Panc1 (cell line): ENCODE measurements around the gene U2SURP. TPM values are rescaled to one million over a fixed set of nuclear protein-coding genes. Genes with fewer than 3 reads are reported as not detected.

Experiments
- ATAC-seq: fragments of 200-7000 bp; cut with Tn5 transposase; 2 replicates; pipeline ENCODE4 v1.9.1; 2020; ENCODE audit warnings: mild to moderate bottlenecking, moderate library complexity
- BruUV-seq: library from RNA; stranded (reverse); fragments of 400-500 nt; replicated peaks from 2 replicates; lab custom pipeline; 2021; lab: Mats Ljungman, UMichigan
- CTCF ChIA-PET: fragments of 300-600 bp; sonication (Branson Sonifier 250); formaldehyde crosslinking; loops from one replicate; lab custom pipeline; 2022; ENCODE audit warnings: antibody characterized with exemption; lab: Charles Lee
- POLR2A ChIA-PET: fragments of 300-600 bp; sonication (Branson Sonifier 250); formaldehyde crosslinking; loops from one replicate; lab custom pipeline; 2022; ENCODE audit warnings: antibody characterized with exemption; lab: Charles Lee
- DNase-seq: peaks from one replicate; pipeline ENCODE4 v3.0.0-alpha.2; 2010; ENCODE audit warnings: low read depth, low spot score
- H3K27ac ChIP-seq: 2 replicates; pipeline ENCODE4 v1.5.1; 2011; ENCODE audit warnings: mild to moderate bottlenecking, low read length, inconsistent platforms
- H3K27me3 ChIP-seq: fragments of 200-500 bp; sonication (Bioruptor generic); 2 replicates; pipeline ENCODE4 v1.6.0; 2014; ENCODE audit warnings: low read length, inconsistent platforms; ENCODE audit not compliant: control insufficient read depth, insufficient read depth
- H3K36me3 ChIP-seq: fragments of 200-500 bp; sonication (Bioruptor generic); 2 replicates; pipeline ENCODE4 v1.5.1; 2014; ENCODE audit warnings: inconsistent platforms, mild to moderate bottlenecking, low read length, moderate library complexity; ENCODE audit not compliant: control insufficient read depth, insufficient read depth
- H3K4me1 ChIP-seq: 2 replicates; pipeline ENCODE4 v1.5.1; 2011; ENCODE audit warnings: inconsistent platforms, mild to moderate bottlenecking, low read length, moderate library complexity; ENCODE audit not compliant: control insufficient read depth, insufficient read depth
- H3K4me3 ChIP-seq, 2 experiments: 2 replicates each; pipeline ENCODE4 v1.5.1; 2011 to 2012; ENCODE audit warnings: low read depth in 2 of 2, low read length in 2 of 2, mild to moderate bottlenecking in 2 of 2, inconsistent platforms in 1 of 2, moderate library complexity in 1 of 2
- H3K9me3 ChIP-seq: fragments of 200-500 bp; sonication (Bioruptor generic); 2 replicates; pipeline ENCODE4 v1.5.1; 2014; ENCODE audit warnings: low read depth, mild to moderate bottlenecking, inconsistent platforms, low read length, moderate library complexity; ENCODE audit not compliant: control insufficient read depth, insufficient read depth
- POLR2AphosphoS5 ChIP-seq: IDR thresholded peaks from 2 replicates; pipeline ENCODE4 v1.6.1; 2012; ENCODE audit warnings: mild to moderate bottlenecking, low read depth, low read length, moderate library complexity
- SIN3A ChIP-seq: IDR thresholded peaks from 2 replicates; pipeline ENCODE4 v1.6.1; 2012; ENCODE audit warnings: low read depth, mild to moderate bottlenecking, low read length, moderate library complexity, borderline replicate concordance; ENCODE audit not compliant: insufficient read depth
- TCF7L2 ChIP-seq: IDR thresholded peaks from 2 replicates; pipeline ENCODE4 v1.6.1; 2011; ENCODE audit warnings: mild to moderate bottlenecking, low read depth, low read length, inconsistent platforms
- in situ Hi-C: cut with HindIII; loops from 2 replicates; pipeline ENCODE4 v1.10.0; 2016; ENCODE audit warnings: low sequenced_read_pairs, low pct_unique_long_range_greater_than_20kb
- intact Hi-C: fragments of 100-400 bp; cut with micrococcal nuclease; formaldehyde crosslinking; loops from one replicate; pipeline ENCODE4 v1.10.0; 2022; ENCODE audit not compliant: unreplicated experiment
- total RNA-seq: library from RNA; stranded (reverse); gene quantifications from one replicate; pipeline ENCODE4 v1.2.1, GENCODE V29; 2021; ENCODE audit not compliant: unreplicated experiment
- TF ChIP-seq, protein P1 (sequence below): fragments of 450-650 bp; IDR thresholded peaks from 2 replicates; pipeline ENCODE4 v1.5.1; 2017; ENCODE audit warnings: mild to moderate bottlenecking
- TF ChIP-seq, protein P2 (sequence below), 2 experiments: IDR thresholded peaks; 2 replicates each; pipeline ENCODE4 v1.6.1; 2011 to 2012; ENCODE audit warnings: low read depth in 2 of 2, control low read depth in 1 of 2, low read length in 1 of 2, mild to moderate bottlenecking in 1 of 2, moderate library complexity in 1 of 2; ENCODE audit not compliant: insufficient read depth in 1 of 2

Gene U2SURP
- total RNA-seq, 1 experiment from 2014 or later: 135 TPM

DNA sequence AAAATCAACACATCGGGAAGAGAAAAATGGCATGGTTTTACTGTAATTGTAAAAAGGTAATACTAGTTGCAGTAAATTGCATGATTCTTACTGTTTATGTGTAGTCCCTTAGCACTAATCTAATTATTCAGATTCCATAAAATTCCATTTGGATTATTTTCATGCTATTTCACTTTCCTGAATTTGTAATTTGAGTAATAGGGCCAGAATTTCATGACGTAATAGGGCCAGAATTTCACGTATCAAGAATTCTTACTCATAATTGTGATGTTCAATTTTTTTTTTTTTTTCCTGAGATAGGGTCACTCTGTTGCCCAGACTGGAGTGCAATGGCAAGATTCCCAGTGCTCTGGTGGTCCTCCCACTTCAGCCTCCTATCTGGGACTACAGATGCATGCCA, 2.9 kb upstream of the U2SURP start:
- peaks cover 7% of the 10 kb centered on the region; the same call in 1 of the 2 replicates for H3K36me3 ChIP-seq
- DNase-seq (no peak), ATAC-seq (no peak)
- CTCF ChIA-PET: no interaction called here
- in situ Hi-C loops (no loop called here), intact Hi-C loops (no loop called here)
- peak overlapping the region; percentile 99; the same call in 1 of the 2 replicates for H3K27ac ChIP-seq
- H3K4me1 ChIP-seq: peaks cover 37% of the 10 kb centered on the region
- no peaks in the 10 kb centered on the region for H3K9me3 ChIP-seq
- POLR2A ChIA-PET: no interaction called here
- H3K27me3 ChIP-seq: no peaks in the 10 kb centered on the region
- TF ChIP-seq, protein P1, sequence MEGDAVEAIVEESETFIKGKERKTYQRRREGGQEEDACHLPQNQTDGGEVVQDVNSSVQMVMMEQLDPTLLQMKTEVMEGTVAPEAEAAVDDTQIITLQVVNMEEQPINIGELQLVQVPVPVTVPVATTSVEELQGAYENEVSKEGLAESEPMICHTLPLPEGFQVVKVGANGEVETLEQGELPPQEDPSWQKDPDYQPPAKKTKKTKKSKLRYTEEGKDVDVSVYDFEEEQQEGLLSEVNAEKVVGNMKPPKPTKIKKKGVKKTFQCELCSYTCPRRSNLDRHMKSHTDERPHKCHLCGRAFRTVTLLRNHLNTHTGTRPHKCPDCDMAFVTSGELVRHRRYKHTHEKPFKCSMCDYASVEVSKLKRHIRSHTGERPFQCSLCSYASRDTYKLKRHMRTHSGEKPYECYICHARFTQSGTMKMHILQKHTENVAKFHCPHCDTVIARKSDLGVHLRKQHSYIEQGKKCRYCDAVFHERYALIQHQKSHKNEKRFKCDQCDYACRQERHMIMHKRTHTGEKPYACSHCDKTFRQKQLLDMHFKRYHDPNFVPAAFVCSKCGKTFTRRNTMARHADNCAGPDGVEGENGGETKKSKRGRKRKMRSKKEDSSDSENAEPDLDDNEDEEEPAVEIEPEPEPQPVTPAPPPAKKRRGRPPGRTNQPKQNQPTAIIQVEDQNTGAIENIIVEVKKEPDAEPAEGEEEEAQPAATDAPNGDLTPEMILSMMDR: no peak
- TF ChIP-seq, protein P2, sequence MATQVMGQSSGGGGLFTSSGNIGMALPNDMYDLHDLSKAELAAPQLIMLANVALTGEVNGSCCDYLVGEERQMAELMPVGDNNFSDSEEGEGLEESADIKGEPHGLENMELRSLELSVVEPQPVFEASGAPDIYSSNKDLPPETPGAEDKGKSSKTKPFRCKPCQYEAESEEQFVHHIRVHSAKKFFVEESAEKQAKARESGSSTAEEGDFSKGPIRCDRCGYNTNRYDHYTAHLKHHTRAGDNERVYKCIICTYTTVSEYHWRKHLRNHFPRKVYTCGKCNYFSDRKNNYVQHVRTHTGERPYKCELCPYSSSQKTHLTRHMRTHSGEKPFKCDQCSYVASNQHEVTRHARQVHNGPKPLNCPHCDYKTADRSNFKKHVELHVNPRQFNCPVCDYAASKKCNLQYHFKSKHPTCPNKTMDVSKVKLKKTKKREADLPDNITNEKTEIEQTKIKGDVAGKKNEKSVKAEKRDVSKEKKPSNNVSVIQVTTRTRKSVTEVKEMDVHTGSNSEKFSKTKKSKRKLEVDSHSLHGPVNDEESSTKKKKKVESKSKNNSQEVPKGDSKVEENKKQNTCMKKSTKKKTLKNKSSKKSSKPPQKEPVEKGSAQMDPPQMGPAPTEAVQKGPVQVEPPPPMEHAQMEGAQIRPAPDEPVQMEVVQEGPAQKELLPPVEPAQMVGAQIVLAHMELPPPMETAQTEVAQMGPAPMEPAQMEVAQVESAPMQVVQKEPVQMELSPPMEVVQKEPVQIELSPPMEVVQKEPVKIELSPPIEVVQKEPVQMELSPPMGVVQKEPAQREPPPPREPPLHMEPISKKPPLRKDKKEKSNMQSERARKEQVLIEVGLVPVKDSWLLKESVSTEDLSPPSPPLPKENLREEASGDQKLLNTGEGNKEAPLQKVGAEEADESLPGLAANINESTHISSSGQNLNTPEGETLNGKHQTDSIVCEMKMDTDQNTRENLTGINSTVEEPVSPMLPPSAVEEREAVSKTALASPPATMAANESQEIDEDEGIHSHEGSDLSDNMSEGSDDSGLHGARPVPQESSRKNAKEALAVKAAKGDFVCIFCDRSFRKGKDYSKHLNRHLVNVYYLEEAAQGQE (IDR thresholded peaks at IDR 0.05; ENCODE audit: insufficient read depth in 1 of 2, low read depth in 2 of 2, low read length in 1 of 2): no peak
- TF ChIP-seq TCF7L2: no peak
- TF ChIP-seq POLR2AphosphoS5: no peak
- no peak for TF ChIP-seq SIN3A
- BruUV-seq: no TSS peak
- no peak overlapping the region for H3K4me3 ChIP-seq

DNA sequence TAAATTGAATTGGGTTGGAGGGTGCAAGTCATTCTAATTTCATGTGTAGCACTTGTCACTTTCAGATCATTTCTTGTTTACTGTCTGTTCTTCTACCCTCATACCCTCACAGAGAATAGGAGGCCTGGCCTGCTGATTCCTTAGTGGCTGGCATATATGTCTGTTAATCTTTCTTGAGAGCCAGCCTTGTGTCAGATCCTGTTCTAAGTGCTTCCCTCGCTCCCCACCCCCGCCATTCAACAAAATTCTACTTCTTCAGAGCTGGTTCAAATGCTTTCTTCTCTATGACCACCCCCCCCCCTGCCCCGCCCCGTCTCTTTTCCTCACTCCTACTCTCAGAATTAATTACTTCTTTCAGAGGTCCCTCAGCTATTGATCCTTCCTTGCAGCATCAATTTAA, 1.5 kb upstream of the U2SURP start:
- POLR2A ChIA-PET: interaction anchor here (0.6 kb wide), 1 partner anchor 56 kb away, joined by 3 read pairs; no protein-coding TSS in a partner anchor
- ATAC-seq: peak; percentile 27; the same call in 1 of the 2 replicates
- TF ChIP-seq, protein P1: no peak
- TF ChIP-seq SIN3A (no peak), POLR2AphosphoS5 (no peak), TCF7L2 (no peak)
- Histone ChIP-seq H3K36me3 (peaks cover 7% of the 10 kb centered on the region; the same call in 1 of the 2 replicates), H3K4me1 (peaks cover 40% of the 10 kb centered on the region), H3K9me3 (no peaks in the 10 kb centered on the region), H3K27me3 (no peaks in the 10 kb centered on the region), H3K27ac (peak overlapping the region; percentile 99), H3K4me3 (peak overlapping the region; percentile 96 to 97)
- no peak for DNase-seq
- BruUV-seq: no TSS peak
- intact Hi-C loops (no loop called here), in situ Hi-C loops (no loop called here)
- CTCF ChIA-PET: no interaction called here
